Stimulated activated CD8-positive, alpha-beta memory T cell treated with anti-CD3 and anti-CD28 coated beads, Interleukin-7, amount 100 ng/mL, for 48 hours (primary cell): ENCODE data around the gene TMEM255A.

Experiments
- DNase-seq, 2 donors: peaks; one replicate each; pipeline ENCODE4 v3.0.0-alpha.2; 2020; ENCODE audit warnings: low read depth in 1 of 2; ENCODE audit errors: extremely low read depth in 1 of 2

TMEM255A gene

DNA sequence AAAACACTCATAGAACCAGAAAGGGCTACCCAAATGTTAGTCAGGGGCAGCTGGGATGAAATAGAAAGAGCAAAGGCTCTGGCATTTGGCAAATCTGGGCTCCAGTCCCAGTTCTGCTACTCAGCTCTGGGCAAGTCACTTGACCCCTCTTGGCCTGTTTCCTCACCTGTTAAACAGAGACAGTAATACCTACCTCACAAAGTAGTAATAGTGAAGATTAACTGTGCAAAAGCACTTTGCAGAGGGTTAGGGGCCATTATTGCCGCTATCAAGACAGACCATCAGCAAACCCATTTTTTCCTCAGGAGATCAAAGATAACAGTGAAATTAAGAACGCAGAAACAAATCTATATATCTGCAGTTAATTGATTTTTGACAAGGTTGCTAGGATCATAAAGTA lies 40.0 kb downstream of the TMEM255A start:
- no peak for DNase-seq

DNA sequence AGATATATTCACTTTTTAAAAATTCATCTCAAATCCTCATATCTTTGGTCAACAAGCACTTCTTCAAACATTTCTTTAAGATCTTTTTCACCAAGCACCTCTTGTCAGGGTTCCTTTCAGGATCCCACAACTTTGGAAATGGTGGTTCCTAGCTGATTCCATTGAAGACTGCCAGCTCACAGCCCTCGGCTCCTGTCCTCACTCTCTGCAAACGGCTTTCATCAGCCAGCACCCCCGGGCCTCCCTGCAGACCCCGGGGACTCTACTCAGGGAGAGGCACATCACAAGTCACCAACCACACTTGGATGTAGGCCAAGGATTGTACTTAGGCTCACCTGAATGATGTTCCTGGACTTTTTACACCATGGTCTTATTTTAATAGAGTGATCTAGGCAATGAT lies 40.7 kb downstream of the TMEM255A start:
- no peak for DNase-seq

DNA sequence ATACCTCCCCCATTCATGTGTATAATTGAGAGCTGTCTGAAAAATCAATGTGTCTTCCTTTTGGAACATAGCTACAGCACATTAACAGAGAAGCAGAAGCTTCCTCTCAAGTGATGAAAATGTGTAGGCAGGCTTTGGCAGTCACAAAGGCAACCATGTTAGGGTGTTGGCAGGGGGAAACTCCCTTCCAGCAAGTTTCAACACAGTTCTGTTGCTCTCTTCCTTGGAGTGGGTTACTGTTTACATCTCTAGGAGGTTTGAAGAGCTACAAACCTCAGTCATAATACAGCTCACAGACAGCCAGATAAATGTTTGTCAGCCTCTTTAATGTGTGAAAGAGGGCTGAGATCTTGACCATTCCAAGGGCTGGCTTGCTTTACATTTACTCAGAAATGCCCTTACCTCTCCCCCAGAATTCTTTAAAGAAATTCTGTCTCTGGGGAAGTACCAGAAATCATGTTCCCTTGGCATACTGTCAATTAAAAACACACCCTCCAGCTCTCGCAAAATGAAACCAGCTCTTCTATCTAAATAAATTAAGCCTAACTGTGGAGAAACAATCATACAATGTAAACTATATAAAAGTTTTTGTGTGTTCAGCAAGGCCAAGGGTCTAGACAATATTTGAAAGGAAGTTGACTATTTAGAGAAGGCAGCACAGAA lies 41.8 kb downstream of the TMEM255A start:
- DNase-seq: no peak

DNA sequence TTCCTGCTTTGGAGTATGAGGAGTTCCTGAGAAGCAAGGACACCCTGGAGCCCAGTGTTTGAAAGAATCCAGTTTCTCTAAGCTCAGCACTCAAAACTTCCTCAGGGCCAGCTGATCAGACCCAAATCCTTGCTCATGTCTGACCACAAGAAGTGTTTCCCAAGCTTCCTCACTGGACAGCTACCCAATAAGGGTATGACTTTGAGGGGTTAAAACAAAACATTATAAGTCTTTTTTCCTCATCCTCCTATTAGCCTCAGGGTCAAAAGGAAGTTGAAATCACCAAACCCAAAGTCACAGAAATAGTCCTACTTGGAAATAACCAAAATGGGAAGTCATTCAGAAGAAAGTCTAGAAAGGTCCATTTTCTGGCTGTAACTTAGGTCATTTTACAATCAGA lies 46.9 kb downstream of the TMEM255A start:
- DNase-seq: no peak

DNA sequence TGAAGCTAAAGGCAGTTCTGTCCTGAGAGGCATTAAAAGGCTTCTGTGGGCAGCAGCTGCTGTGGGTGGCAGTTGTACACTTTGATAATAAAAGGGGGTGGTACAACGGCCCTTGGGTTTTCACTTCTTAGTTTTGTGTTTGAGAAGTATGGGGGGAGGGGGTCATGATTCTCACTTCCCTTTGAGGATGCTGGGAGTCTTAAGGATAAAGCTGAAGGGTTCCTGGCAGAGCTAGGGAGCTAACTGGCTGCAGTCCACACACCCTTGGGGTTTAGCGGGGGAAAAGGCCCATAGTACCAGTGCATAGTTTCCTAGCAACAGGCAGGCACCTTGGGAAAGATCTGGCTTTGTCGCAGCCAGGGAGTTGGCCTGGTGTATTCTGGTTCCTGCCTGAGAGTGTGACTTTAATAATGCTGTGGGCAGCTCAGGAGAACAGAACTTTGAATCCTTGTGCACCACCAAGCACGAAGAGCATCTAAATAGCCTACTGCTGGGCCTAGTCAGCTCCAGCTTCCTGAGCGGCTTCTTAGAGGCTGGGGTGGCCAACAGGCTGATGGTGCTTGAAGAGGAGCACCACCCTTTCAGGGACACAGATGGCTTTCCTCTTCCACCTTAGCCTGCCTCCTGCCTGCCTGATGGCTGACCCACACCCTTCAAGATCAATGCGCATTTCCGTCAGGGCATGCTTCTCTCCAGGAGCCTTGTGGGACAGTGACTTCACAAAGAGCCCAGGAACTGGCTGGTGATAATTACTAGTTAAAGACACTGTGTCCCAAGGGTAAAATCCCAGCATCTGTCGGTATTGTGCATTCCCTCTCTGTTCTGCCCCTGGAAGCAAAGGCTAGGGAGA lies 48.2 kb downstream of the TMEM255A start:
- DNase-seq: no peak

DNA sequence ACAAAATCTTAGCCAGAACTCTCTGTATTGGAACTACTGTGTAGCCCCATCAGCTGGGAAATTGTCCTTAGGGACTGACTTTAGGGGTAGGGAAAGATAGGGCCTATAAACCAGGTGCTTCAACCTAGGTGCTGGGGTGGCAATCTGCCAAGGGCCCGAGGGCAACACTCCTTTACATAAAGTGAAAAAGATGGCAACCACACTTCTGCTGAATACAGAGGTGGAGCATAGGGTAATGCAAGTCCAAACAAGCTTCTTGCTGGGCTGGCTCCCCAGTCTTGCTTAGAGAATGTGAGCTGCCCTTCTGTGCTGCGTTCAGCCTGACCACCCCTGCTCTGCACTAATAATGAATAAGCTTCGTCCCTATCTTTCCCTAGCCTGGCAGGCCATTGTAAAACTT lies 50.9 kb downstream of the TMEM255A start:
- DNase-seq: no peak

DNA sequence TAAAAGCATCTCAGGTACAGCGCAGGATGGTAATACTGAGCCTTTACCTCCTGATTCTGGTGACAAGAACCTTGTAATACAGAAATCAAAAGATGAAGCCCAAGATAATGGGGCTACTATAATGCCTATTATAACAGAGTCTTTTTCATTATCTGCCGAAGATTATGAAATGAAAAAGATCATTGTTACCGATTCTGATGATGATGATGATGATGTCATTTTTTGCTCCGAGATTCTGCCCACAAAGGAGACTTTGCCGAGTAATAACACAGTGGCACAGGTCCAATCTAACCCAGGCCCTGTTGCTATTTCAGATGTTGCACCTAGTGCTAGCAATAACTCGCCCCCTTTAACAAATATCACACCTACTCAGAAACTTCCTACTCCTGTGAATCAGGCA lies 57.5 kb downstream of the TMEM255A start:
- DNase-seq: no peak

DNA sequence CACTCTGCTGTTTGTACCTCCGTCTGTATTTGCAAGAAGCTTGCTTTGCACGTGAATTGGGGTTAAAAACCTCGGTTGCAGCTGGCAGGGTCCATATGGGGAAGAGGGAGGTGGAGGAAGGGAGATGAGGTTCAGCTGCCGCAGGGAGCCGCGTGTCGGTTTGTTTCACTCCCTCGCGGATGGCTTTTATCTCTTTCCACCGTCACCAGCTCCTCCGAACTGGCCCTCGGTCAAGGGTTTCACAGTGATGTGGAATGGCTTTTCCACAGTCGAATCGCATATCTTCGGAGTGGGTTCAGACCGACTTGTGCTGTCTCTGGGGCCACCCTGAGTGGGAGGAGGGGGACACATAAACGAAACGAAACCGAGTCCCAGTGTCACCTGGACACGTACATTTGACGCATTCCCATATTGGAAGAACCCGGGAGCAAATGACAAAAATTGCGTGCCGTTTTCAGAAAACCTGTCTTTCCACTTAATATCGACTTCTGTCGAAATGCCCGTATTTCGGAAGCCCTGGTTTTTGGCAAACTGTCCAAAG lies 59.7 kb downstream of the TMEM255A start:
- no peak for DNase-seq

DNA sequence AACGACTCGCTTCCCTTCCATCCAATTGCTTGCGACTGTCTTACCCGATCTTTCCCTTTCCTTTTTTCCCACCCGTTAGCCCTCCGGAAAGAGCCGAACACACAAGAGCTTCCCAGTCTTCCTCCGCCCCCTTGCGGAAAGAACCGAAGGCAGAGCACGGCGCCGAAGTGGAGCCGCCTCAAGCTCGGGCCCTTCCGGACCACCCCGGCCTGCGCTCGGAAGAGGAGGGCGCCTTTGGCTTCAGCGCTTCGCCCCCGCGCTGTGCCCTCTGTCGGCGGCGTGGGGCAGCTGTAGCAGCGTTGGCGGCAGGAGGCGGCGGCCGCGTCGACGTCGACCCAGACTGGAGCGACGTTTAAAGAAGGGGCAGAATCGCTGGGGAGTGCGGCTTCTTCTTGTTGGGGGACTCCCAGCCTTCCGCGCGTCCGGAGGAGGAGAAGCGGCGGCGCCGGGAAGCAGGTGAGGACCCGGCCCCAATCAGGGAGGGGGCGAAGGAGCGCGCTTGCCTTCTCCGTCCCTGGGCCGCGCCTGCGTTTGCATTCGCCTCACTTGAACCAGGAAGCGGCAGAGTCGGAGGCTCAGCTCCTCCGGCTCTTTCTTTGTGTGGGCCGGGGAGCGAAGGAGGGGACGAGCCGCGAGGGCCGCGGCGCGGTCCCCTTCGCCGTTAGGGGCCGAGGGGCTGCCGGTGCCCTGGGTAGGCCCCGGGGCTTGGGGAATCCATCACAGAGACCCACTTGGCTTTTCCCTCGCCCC lies 60.6 kb downstream of the TMEM255A start, which contains the start of gene ZBTB33:
Gene ZBTB33, plus strand, starts transcription at position 291 of the 750 bp plus-strand sequence. CDS start 2,604 bp downstream, outside the sequence.
- DNase-seq: peak; percentile 67 to 79

DNA sequence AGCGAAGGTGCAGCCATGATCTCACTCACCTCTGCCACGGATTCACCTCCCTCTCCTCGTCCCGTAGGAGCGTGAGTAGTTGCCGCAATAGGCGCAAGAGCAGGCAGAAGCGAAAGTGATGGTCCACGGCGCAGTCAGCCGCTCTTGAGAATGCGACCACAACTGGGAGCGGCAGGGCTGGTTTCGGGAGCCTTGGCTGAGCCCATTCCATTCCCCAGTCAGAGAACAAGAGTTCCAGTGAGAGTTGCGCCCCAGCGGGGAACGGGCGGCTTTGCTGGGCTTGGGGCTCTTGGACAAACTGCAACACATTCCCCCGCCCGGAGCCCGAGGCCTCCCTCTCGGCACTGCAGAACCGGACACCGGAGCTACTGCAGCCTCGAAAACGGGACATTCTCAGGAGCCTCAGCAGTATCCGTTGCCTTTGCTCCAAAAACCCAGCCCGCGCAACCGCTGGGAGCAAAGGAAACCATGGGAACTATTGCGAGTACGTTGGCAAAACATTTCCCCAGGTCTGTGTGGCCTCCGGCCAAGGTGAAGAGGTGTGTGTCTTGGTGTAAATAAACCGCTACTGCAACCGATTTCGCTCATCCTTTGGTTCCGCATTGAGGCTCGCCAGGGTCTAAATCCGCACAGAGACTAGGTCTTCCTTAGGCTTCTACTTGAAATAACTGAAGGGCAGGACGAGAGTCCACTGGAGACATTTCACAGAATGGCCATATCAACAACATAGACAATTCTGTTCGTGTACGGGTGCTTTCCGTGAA lies 66.3 kb downstream of the TMEM255A start:
- DNase-seq: no peak

DNA sequence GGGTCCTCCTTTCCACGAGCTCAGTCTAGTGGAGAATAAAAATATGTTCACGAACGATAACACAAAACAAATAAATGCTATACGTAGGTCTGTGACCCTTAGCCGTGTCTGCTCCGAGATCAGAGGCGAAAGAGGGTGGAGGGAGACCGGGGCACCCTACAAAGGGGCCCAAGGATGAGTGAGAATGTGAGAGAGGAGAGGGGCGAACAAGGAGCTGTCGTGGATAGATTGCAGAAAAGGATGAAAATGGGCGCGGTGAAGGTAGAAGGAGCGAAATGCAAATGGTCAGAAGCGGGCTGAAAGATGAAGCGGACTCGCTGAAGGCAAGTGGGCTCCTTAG lies 66.9 kb downstream of the TMEM255A start:
- no peak for DNase-seq

DNA sequence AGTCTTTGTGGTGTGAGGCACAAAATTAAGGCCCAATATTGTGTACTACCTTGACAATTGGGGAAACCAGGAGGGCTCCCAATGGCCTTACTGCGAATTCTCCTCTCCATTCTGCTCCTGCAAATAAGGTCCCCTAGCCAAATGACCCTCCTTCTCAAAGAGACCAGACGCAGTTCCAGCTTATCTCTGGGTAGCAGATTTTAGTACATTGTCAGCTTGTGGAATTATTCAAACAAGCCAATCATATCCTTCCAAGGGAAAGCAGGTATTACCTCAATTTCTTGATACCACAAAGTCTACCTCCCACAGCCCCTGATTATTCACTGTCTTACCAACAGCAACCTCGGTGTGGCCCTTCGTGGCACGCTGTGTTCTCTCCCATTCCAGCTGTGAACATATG lies 68.4 kb downstream of the TMEM255A start:
- DNase-seq: no peak

DNA sequence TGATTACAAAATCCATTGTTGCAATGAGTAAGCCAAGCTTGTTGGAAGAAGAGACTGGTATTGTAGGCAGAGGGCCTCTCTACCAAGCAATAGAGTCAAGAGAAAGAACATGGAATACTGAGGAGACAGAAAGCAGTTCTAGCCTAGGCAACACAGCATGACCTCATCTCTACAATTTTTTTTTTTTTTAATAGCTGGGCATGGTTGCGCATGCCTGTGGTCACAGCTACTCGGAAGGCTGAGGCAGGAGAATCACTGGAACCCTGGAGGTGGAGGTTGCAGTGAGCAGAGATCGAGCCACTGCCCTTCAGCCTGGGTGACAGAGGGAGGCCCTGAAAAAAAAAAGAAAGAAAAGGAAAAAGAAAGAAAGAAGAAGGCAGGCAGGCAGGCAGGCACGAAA lies 72.3 kb downstream of the TMEM255A start:
- DNase-seq: no peak

DNA sequence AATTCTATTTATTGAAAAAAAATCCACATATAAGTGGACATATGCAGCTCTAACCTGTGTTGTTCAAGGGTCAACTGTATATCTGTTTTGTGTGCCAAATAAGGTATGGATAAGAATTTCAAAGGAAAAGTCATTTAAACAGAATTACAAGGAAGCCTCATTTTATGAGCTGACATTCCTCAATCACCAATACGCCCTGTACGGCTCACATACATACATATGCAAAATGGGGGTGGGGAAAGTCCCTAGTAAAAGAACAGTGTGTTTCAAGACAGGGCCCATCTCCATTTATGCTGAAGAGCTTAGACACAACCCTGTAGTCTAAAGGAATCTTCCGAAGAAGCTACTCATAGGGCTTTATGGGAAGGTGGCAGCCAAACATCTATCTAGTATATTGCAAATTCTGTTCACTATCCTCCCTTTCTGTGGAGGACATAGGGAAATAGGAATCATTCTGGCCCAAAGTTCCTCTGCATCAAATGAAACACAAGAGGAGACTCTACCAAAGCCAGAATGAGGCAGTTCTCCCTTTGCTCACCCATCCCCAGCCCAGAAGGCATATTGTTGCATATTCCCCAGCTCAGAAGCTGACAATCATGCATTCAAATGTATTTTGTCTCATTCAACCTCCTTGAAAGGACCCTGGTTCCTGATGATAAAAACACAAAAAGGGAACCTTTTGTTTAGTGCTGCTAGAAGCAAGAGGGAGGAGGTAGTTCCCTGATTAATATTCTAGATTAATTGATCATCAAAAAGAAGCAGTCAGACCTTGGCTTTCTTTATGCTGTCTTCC lies 74.4 kb downstream of the TMEM255A start:
- no peak for DNase-seq

DNA sequence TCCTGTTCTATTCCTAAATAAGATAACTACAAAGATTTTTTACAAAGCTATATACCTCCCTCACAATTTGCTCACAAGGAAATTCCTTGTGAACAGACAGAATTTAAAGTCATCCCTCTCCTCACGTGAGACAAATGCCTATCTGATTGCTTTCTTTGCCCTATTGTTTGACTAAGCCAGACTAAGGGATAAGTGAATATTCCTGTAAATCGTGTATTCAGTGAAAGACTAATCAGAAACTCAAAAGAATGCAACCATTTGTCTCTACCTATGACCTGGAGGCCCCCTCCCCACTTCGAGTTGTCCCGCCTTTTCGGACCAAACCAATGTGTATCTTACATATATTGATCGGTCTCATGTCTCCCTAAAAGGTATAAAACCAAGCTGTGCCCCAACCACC lies 76.0 kb downstream of the TMEM255A start:
- DNase-seq: no peak

DNA sequence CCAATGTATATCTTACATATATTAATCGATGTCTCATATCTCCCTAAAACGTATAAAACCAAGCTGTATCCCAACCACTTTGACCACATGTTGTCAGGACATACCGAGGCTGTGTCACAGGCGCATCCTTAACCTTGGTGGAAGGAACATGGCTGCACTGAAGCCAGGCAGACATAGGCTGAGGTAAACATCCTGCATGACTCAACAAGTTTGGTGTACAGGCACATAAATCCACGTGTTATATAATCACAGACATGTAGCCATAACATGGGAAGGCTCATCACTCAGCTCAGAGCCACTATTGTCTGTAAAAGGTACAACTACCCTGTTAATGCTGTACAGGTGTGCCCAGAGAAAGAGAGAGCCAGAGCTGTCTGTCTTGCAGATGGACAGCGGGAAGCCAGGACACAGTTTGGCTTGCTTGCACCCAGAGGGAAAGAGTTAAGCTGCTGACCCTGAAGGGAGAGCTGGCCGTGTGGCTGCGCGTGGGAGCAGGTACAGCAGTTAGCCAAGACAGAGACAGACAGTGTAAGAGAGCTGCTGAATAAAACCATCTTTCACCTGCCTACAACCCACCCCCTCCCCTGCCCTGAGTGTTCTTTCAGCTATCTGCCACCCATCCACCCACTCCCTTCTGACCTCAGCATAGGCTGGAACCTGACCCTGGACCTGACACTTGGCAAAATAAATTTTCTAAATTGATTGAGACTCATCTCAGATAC lies 82.9 kb downstream of the TMEM255A start:
- no peak for DNase-seq

DNA sequence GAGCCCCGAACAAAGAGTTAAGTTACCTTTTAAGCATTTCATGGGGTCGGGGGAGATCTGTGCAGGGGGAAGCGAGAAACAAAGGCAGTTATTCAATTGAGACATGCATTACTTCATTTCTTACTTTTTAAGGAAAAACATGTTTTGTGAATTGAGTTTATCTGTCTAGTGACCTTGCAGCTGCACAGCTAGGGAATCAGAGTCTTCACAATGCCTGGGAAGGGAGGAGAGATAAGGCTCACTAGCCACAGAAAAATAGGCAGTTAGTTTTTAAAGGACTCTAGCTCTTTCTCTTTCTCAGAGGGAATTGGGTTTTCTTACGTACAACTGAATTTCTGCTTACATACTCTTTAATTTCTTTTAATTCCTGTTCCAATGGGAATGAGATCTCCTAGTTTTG lies 86.9 kb downstream of the TMEM255A start:
- DNase-seq: no peak

DNA sequence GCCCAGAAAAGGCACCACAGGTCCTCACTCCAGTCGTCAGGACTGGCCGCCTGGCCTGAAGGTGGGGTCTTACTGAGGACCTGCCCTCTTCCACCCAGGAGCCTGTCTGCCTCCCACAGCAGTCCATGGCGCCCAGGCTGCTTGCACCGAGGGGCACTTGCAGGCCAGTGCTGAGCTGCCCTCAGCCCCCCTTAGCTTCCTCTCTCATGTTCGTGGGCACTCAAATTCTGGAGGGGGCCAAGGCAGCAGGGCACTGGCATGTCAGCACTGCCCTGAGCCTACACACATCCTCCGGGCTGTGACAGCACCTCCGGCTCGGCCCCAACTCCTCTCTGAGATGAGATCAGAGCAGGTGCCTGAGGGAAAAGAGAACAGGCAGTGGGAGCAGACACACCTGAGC lies 87.9 kb downstream of the TMEM255A start:
- no peak for DNase-seq
